ENCODE measurements around the gene MBTPS2.
"Not testable (repeated sequence)": the region's sequence is repeated elsewhere in the genome, so short reads cannot be mapped to it uniquely, and the experiment has no call there.

MBTPS2 gene

DNA sequence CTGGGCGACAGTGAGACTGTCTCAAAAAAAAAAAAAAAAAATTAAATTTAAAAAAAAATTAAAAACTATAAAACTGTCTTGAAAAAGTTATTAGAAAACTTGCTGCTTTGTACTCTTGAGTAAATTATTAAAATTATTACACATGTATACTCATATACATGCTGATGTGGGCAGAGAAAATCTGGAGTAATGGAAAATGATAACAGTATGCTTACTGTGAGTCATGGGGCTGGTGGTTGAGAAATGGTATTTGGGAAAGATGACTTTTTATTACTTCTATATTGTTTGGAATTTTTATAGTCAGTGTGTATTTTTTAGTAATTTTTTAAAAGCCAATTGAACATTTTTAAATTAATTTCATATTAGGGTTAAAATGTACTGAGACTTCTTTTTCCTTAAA is 23.8 kb downstream of the MBTPS2 start:
- no peak for DNase-seq (ENCODE audit: low spot score)

DNA sequence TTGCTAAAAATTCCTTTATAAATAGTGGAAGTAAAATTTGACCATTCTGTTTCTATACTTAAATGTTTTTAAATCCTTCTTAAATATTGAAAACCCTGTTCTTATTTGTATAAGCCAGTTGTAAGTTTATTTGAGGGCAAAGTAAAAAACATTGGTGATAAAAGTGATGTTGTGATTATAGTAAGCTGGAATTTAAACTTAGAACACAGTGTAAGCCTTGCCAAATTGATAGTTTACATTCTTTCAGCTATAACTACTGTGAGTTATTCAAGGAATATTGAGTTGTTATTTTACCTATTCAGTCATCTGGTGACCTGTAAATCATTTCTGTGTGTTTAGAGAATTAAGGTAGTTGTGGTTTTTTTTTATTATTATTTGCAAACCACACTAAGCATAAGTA is 26.0 kb downstream of the MBTPS2 start:
- DNase-seq (ENCODE audit: low spot score): no peak

DNA sequence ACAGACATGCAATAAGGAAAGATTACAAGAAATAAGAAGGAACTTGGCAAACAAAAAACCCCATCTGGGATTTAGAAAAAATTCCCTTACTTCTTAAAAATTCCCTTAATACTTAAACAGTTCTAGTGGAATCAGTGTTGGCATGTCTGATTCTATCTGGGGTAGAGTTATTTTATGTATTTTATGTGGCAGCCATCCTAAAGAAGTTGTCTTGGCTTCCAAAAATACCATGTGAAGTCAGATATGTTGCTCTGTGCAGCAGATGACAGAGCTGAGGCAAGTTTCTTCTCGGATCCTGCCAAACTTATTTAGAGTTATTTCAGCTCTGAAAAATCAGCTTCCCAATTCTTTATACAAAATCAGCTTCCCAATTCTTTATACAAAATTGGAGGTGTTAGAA is 31.1 kb downstream of the MBTPS2 start:
- DNase-seq (ENCODE audit: low spot score): no peak

DNA sequence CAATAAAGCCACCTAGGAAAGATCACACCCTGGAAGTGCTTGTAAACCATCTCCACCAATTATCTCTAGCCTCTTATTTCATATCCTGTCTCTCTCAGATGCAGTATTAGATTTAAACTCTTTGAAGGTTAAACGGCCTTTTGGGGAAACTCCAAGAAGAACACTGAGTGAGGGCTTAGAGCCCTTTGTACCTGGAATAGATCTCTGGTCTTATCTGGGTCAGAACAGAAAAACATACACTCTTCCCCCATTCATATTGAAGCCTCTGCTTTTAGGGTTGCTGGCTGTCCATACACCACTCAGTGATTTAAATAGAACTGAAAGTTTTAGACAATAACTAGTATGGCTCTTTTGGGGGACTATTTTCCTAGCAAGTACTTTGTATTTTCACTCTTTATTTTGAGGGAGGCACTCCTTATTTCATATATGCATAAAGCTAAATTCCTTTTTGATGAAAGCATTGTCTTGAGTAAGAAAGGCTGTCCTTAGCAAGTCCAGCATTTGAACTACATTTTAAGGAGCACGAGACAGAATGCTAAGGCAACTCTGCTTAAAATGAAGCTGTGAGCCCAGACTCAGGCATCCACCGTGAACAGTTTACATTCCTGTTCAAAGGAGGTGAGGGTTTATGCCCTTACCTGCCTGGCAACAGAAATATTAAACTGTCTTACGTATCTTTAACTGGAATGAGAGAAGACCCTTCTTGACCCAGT is 33.8 kb downstream of the MBTPS2 start:
- no peak for DNase-seq (ENCODE audit: low spot score)

DNA sequence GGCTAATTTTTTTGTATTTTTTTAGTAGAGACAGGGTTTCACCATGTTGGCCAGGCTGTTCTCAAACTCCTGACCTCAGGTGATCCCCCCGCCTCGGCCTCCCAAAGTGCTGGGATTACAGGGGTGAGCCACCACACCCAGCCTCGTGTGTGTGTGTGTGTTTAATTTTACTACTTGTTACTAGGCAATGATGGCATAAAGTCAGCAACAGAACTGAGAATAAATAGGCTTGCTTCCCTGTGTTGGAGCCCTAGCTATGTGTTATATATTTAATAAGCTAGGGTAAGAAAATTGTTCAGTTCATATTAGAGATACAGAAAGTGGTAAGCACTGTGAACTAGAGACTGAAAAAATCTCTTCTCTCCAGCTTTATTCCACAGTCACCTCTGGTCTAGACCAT is 34.8 kb downstream of the MBTPS2 start:
- not testable (repeated sequence) for DNase-seq (ENCODE audit: low spot score)

DNA sequence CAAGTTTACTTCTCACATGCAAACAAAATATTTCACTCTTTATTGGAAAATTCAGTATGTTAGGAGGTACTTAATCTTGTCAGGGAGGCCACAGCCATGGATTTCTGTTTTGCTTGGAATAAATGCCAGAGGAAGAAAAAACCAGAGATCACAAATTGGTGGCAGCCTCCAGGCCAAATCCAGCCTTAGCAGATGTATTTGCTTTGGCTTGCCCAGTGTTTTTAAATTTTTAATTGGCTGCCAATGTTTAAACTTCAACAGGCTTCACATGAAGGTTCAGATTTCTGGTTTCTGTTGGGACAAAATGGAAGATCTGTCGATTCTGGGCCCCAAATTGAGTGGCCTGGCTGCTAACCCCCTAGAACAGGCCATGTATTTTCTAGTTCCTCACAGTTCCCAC is 35.6 kb downstream of the MBTPS2 start:
- DNase-seq (ENCODE audit: low spot score): no peak

DNA sequence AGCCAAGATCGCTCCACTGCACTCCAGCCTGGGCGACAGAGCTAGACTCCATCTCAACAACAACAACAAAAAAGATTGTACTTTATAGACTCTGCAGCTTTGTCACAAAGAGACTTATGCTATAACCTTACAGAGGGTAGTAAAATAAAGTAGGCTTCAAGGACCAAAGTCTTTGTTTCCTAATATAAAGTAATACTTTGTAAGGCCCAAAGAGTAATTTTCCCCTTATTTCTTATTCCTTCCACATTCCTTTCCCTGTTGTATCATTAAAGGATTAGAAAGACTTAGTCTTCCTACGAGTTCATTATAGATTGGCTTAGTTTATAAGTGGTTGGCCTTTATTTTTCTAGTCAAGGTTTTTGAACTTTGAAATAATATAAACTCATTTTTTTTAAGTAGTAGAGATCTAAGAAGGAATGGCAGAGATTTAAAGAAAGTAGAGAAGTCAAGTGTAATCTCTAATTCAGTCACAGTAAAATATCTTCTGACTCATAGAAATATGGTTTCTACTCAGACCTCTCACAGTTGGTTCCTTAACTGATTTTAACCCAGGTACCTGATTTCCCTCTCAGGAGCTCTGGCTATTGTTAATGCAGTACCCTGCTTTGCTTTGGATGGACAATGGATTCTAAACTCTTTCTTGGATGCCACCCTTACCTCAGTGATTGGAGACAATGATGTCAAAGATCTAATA is 42.6 kb downstream of the MBTPS2 start:
- no peak for DNase-seq (ENCODE audit: low spot score)

DNA sequence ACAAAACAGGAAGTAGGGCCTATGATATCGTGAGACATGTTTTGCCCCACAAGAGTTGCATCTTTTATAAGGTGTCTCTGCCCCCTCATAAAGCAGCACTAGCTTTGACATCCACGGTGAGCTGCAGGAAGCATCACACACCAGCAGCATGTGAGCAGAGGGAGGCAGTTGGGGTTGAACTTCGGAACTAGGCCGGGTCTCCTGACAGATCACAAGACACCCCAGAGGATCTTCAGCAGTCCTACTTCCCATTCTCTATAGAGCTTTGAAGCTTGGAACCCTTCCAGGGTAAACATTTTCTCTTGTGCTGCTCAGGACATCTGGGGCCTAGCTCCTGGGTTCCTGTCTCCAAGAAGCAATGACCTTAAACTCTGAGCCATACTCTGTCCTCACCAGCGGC is 43.8 kb downstream of the MBTPS2 start:
- DNase-seq (ENCODE audit: low spot score): no peak

DNA sequence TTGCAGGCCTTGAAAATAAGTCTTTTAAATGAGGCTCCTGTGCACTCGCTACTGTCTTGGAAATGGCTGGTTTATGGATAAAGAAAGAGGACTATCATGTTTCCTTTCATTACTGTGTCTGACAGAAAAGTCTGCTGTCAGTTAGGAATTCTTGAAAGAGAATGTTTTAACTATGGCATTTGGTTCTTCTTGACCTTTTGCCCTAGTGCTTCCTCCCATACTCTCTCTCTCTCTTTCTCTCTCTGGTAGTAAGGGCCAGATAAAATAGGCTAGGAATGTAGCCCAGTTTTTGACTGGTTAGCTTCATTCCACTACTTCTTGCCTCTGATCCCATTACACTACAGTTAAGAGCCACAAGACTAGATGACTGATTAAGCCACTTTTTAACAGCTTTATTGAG is 46.2 kb downstream of the MBTPS2 start:
- no peak for DNase-seq (ENCODE audit: low spot score)

DNA sequence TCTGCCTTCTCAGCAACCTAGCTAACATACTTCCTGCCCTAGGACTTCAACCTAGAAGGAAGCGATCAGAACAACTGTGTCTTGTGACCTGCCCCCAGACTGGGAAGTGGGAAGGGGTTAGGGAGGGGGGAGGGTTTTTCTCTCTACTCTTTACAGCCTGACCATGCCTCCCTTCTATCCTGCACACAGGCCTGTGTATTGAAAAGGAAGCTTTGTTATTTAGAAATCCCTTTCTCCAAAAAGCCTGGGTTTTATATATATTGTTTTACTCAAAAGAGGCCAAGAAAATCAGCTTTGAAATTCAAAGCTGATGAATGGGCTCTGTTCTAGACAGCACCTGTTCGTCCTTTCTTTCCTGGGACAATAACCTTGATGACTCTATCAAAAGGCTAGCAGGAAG is 65.9 kb downstream of the MBTPS2 start:
- no peak for DNase-seq (ENCODE audit: low spot score)

DNA sequence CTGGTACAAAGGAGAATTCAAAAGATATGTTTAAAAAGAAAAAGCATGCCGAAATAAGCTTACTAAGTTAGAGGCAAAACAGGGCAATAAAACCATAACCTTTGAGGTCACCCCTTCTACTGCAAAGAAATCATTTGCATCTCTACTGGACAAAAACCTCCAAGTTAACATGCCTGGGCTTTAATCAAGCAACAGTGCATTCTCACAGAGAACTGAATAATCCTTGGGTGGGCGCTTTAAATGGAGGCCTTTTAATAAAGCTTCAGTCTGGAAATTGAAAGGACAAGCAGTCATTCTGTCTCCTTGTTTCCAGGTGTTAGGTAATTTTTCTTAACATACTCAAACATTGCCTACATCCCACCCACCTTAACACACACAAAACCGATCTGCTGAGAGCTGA is 66.5 kb downstream of the MBTPS2 start:
- no peak for DNase-seq (ENCODE audit: low spot score)

DNA sequence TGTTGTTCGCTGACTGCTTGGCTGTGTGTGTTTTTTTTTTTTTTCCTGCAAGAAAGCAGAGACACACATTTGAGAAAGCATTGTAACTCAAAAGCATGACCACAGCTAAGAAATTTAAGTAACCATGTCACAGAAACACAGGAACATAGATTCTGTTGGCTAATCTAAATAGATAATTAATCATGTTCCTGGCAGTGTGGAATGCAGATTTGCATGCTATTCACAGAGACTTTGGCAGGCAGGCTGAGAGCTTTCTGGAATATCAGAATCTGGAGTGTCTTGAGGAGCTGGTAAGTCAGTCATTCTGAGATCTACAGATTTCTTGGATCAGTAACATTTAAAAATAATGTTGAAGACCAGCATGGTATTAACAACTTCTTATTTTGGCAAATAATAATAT is 67.8 kb downstream of the MBTPS2 start:
- no peak for DNase-seq (ENCODE audit: low spot score)

DNA sequence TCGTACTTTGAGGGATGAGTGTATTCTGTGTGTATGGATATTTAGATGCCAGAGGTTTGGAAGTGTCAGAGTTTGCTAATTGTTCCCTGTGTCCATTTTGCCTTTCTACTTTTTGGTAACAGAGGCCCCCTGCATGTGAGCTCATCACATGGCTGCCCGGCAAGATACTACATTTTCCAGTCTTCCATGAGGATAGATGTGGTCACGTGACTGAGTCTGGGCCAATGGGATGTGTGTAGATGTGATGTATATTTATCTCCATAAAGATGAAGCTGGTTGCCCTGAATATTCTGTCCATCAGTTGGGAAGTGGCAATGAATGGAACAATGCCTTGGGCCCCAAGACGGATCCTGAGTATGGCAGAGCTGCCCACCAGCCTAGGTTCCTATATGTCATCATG is 72.1 kb downstream of the MBTPS2 start:
- DNase-seq (ENCODE audit: low spot score): no peak

DNA sequence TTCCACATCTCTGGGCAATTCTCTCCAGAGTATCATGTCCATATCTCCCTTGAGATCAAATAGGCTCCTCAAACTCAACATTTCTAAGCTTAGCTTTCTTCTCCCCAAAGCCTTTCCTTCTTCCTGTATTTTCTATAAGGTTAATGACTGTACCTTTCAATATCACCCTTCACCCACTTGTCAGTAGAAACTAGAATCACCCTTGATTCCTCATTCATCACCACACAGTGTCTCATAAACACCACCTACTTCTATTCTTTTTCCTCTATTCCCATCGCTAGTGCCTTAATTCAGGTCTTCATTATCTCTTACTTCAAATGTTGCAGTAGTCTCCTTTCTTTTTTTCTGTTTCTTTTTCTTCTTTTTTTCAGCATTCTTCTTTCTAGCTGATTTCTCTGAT is 72.8 kb downstream of the MBTPS2 start:
- no peak for DNase-seq (ENCODE audit: low spot score)

DNA sequence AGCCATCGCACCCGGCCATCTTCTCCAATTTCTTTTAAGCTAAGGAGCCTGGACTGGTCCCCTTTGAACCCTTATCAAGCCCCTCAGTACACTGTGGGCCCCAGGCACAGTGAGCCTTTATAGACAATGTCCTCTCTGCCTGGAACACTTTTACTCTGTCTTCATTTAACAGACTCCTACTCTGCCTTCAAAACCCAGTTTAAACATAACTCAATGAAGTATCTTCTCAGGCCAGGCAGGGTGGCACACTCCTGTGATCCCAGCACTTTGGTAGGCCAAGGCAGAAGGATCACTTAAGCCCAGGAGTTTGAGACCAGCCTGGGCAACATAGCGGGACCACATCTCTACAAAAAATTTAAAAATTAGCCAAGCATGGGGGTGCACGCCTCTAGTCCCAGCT is 73.6 kb downstream of the MBTPS2 start:
- no peak for DNase-seq (ENCODE audit: low spot score)

DNA sequence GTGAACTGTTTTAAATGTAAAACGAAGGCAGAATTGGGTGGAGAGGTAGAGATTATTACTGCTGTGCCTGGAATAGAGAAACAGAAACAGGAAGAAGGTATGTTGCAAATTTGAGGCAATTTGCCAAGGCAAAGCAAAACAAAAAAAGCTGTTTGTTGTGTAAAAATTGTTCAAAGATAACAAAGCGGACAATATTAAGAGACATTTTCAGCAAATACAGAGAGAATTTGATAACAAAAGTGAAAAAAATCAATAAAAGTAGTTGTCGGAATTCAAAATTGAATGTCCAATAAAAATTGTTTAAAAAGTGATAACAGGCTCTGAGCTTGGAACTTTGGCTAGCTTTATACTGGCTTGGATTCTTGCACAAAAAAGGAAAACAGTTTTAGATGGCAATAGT is 86.7 kb downstream of the MBTPS2 start:
- DNase-seq (ENCODE audit: low spot score): no peak

DNA sequence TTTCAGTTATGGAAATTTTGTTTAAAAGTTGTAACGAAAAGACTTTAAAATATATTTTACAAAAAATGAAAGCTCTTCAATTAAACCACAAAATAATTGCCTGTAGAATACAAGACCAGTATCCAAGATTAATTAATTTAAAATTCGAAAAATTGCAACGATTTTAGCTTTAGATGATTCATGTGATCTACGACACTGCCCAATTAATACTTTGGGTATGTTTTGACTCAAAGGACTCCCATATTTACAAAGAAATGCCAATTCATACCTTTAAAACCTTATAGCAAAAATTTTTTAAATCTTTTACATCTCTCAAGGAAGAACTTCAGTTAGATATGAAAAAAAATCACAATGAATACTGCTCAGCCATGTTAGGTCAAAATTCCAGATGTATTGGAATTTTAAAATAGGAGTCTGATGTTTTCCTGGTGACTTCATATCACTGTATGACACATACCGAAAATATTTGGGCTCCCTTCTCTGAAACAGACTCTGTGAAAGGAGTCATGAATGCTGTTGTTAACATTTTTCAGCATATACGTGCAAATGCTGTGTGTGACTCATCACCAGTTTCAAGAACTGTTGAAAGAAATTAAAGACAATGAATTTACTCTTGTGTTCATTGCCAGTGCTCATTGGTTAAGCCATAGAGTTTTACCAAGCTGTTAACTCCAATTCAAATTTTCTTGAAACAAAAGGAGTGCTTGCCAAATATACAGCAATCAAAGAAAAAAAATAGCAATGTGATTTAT is 87.3 kb downstream of the MBTPS2 start:
- no peak for DNase-seq (ENCODE audit: low spot score)

DNA sequence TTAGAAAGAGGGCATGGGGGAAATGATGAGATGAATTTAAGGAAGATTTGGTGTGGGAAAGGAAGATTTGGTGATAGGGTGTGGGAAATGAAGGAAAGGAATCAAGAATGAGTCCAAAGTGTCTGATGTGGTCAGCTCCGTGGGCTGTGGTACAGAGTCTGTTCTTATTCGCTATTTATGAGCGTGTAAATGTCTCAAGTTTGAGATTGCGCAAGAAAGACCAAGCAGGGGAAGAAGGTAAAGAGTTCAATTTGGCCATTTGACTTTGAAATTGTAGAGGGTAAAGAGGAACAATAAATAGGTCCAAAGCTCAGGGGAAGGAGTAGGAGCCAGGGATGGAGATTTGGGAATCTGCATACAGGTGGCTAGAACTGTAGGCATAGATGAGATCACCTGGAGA is 89.8 kb downstream of the MBTPS2 start:
- DNase-seq (ENCODE audit: low spot score): no peak

DNA sequence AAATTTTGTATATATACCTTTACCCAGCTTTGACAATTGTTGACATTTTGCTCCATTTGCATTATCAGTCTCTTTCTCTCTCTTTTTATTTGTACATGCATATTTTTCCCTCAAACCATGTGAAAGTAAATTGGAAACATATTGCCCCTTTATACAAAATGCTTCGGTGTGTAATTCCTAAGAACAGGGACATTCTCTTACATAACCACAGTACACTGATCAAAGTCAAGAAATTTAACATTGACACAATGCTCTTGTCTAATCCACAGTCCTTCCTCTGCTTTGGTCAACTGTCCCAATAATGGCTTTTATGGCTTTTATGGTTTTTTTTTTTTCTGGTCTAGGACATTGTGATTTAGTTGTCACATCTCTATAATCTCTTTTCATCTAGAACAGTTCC is 91.6 kb downstream of the MBTPS2 start:
- no peak for DNase-seq (ENCODE audit: low spot score)

DNA sequence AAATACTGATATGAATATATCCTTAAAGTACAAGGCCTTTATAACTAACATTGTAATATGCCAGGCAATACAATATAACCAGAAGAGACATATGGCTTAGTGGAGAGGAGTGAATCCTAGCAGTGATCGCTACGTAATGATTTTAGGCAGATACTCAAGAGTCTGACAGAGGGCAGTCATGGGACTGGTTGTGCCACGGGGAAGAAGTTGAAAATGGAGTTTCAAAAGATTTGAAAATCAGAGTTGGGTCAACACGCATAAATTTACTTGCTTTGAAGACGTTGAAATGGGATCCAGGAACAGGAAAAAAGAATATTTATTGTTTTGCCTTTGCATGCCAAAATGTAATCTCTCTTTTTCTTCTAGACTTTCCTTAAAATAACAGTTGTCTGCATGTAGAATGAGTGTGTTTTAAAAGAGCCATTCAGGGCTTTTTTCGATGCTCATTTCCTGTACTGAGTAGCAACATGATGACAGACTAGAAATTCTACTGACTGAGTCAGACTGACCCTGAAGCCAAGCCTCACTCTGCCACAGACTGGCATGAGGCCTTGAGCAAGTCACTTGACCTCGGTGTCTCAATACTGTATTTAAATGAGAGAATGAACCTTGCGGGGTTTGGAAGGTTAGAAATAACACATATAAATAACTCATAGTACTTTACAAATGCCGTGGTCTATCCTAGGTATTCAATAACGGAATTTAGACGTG is 93.0 kb downstream of the MBTPS2 start:
- no peak for DNase-seq (ENCODE audit: low spot score)

DNA sequence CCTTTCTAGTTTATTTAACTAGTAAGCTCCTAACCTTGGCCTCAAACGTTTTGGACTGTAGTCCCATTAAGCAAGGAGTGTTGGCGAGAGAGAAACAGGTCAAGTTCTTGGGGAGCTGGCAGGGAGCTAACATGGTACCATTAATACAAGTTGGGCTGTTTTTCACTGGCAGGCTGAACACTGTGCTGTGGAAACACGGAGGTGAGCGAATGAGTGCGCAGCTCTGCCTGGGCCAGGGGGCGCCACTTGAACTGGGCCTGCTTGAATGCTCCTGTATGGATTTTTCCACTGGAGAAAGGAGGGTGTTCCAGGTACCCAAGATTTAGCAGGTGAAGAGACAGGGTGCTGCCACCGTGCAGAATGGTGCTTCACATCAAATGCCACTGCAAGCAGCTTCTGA is 93.7 kb downstream of the MBTPS2 start:
- no peak for DNase-seq (ENCODE audit: low spot score)

DNA sequence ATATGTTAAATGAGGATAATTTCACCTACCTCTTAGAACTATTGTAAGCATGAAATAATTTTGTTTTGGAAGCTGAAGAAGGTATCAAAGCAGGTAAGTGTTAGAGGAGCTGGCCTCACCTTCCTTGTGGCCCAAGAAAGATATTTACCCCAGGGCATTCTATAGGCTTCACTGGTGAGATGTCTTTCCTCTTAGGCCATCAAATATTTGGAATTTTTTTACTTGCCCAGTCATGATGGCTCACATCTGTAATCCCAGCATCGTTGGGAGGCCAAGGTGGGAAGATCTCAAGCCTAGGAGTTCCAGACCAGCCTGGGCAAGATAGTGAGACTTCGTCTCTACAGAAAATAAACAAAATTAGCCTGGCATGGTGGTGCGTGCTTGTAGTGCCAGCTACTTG is 95.0 kb downstream of the MBTPS2 start:
- DNase-seq (ENCODE audit: low spot score): no peak
